ENCODE results near the gene RBM47.

DNA sequence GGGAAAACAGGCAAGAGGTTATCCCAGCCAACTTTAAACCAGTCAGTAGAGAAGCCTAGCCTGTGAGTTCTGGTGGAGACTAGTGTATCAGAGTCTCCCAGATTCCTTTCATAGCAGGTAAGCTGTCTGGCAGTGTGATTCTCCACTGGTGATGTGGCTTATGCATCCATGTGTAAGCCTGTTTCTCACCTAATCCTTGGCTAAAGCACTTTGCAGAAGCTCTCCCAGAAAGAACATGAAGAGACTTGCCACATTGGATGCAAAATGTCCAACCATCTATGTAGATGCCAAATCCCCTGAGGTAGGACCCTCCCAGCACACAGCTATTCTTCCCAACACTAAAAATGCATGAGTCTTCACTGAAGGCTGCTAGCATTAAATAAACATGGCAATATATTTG lies 182.8 kb downstream of the RBM47 start:
- TF ChIP-seq, protein P1, sequence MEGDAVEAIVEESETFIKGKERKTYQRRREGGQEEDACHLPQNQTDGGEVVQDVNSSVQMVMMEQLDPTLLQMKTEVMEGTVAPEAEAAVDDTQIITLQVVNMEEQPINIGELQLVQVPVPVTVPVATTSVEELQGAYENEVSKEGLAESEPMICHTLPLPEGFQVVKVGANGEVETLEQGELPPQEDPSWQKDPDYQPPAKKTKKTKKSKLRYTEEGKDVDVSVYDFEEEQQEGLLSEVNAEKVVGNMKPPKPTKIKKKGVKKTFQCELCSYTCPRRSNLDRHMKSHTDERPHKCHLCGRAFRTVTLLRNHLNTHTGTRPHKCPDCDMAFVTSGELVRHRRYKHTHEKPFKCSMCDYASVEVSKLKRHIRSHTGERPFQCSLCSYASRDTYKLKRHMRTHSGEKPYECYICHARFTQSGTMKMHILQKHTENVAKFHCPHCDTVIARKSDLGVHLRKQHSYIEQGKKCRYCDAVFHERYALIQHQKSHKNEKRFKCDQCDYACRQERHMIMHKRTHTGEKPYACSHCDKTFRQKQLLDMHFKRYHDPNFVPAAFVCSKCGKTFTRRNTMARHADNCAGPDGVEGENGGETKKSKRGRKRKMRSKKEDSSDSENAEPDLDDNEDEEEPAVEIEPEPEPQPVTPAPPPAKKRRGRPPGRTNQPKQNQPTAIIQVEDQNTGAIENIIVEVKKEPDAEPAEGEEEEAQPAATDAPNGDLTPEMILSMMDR (IDR thresholded peaks at IDR 0.05) = no peak
- peak in 1 of 3 donors; percentile 34 for TF ChIP-seq POLR2AphosphoS5 (IDR thresholded peaks at IDR 0.05)
- no peak for TF ChIP-seq POLR2A (IDR thresholded peaks at IDR 0.05)
